ENCODE data around the gene CYP3A5.

DNA sequence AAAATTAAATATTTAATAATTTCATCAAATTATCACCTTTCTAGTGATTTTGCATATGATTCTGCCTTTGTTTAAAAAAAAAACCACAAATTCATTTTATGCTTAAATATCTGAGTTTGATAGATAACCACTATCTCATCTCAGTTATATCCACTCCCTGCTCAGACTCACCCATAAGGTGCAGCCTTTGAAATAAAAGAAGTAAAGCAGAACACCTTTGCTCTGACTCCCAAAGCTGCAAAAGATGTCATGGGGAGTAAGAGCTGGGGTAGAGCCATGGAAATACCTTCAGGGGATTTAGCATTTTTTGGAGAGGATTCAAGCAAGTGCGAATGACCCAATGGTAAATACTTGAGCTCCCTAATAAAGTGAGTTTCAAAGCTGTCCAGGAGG, 15.1 kb upstream of the CYP3A5 start:
- TF ChIP-seq CTCF (conservative IDR thresholded peaks at IDR 0.05) = no peak
- no peak for TF ChIP-seq EZH2 (IDR thresholded peaks at IDR 0.05; ENCODE audit: low read depth)
